HTR-8/SVneo (cell line): Measurements from ENCODE around the gene KATNIP.
A peak's percentile ranks its signal among the peaks of the same experiment; 100 is the strongest.

Source experiments
- DNase-seq: peaks from one replicate; pipeline ENCODE4 v3.0.0; 2011; ENCODE audit warnings: low spot score, mixed read lengths; ENCODE audit not compliant: insufficient read length
- FAIRE-seq: peaks from 2 replicates; lab custom pipeline; 2011; peaks lifted over from hg19 to GRCh38; lab: Jason Lieb, UNC

The KATNIP gene

DNA sequence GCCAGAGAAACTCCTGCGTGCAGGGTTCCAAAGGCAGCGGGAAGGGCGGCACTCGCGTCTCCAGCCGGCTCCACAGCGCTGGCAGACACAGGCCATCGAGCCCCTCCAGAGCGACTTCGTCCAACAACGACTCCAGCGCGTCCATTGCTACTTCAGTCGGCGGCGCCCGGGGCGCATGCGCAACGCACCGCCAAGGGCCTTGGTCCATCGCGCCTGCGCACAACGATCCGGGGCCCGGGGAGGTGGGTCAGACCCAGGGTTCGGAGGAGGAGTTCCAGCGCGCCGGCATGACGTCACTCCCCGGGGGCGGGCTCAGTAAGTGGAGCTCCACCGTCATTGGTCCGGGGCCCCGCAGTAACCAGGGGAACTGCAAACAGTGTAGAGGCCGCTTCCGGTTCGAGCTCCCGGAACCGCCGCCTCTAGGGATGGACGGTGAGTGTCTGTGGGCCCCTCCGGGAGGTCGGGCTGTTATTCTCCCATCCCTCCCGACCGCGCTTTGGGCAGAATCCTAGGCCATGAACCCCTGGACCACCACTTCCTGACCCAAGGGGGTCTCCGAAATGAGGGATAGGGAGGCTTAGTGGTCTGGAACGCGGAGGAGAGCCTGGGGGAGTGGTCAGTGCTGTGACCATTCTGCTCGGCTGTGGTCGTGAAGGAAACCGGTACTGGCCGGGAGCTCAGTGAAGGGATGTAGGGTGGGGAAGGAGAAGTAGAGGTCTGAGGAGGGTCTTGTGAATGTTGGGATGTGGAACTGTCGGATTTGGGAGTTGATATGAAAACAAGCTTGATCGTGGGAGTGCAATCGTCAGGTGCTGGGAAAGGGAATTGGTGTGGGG is at the start of gene KATNIP, which contains the start of gene GTF3C1:
TSS of gene KATNIP (plus strand) at position 399 of the 836 bp plus-strand sequence. CDS start at position 426, 27 bp downstream.
TSS of gene GTF3C1 (minus strand) at position 168 of the 836 bp plus-strand sequence. CDS start at position 145, 23 bp downstream.
- DNase-seq (peak; percentile 100), FAIRE-seq (no peak)

DNA sequence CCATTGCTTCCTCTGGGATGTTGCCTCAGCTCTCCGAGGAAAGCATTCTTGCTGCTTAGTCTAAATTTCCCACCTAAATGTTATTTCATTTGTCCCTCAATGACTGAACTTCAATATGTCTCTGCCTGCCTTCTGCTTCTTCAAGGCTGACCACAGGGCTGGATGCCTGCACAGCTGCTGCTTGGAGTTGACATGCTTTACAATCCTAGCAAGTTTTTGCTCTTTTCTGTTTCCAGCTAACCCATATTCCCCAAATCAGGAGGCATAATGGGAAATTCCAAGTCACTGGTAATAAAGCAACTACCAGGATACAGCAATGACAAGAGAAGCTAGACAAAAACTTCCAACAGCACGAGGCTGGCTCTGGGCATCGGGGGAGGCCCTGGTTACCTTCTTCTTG is 49.1 kb upstream of the KATNIP start:
- no peak for FAIRE-seq

GRCh38 chr16:27503662-27504061 is 46.3 kb upstream of the KATNIP start:
- DNase-seq (no peak), FAIRE-seq (no peak)

More for the DNA sequence above, 49.1 kb upstream of the KATNIP start:
- no peak for DNase-seq

DNA sequence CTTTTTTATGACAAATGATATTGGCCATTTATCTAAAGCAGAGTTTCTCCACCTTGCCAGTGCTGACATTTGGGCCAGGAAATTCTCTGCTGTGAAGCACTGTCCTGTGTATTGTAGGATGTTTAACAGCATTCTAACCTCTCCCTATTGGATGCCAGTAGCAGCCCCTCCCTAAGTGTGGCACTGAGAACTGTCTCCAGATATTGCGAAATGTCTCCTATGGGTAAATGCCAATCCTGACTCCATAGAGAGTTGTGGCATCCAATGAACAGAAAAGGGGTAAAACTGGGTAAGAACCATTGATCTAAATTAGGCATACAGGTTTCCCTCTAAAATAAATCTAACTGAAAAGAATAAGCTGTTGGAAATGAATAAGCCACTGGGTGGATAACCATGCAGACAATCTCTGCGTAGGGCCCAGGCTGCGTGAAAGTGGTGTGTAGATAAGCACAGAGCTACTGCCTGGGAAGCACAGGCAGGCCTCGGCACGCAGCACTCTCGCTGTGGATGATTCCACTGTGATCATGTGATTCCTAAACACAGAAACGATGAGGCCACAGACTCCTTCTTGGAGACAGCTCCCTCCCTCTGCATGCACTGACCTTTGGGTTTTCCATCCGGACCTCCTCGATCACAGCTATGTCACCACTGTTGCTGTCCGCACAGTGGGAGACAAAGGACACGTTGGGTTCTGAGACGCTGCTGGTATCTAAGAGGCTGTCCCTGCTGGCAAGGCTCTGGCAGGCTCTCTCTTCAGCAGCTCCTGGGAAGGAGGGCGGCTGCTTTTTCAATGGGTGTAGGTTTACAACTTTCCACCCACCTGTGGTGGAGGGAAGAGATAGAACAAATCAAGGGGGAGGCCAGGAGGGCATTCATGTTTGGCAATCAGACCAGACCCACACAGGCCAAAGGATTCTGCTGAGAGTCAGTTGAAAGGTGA is 44.4 kb upstream of the KATNIP start:
- DNase-seq (no peak), FAIRE-seq (no peak)

DNA sequence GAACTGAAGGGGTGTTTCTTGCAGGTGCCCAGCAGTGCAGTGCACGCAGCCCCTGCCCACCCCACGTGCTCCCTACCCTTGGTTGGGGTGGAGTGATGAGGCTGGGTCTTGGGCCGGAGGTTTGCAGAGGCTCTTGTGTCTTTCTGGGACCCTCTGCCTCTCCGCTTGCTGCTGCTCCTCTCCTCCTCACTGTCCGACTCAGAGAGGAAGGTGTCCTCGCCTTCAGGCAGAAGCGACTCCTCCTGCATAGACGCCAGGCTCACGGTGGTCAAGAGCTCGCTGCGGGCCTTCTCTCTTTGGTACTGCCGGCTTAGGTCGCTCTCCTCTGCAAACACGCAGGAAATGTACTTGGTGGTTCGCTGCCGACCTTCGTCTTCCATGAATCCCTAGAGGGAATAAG is 43.2 kb upstream of the KATNIP start:
- DNase-seq: no peak
- no peak for FAIRE-seq

- DNase-seq (no peak), FAIRE-seq (no peak)
Measured at GRCh38 chr16:27508476-27508875, 41.5 kb upstream of the KATNIP start.

- no peak for DNase-seq
- no peak for FAIRE-seq
Measured at GRCh38 chr16:27511657-27512448, 38.1 kb upstream of the KATNIP start.

- FAIRE-seq: no peak
- no peak for DNase-seq
Measured at GRCh38 chr16:27514806-27515205, 35.1 kb upstream of the KATNIP start.

DNA sequence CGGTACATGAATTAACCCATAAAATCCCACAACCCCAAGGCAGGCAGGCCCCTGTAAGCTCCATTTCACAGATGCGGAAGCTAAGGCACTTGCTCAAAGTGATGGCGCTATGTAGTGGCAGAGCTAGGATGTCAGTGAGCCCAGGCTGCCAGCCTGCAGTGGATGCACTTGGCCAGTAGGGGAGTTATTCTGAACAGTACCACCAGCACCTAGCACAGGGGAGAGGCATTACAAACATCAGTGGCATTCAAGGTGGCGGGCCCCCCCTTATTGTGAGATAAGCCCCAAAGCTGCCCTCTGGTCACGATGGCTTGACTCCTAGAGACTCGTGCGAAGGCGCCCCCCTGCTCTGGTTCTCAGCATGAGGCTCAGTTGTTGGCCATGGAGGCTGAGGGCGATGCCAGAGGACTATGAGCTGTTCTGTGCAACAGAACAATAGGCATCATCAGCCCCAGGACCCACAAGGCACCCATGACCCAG is 34.0 kb upstream of the KATNIP start:
- FAIRE-seq (peak; percentile 13), DNase-seq (peak; percentile 45)

DNA sequence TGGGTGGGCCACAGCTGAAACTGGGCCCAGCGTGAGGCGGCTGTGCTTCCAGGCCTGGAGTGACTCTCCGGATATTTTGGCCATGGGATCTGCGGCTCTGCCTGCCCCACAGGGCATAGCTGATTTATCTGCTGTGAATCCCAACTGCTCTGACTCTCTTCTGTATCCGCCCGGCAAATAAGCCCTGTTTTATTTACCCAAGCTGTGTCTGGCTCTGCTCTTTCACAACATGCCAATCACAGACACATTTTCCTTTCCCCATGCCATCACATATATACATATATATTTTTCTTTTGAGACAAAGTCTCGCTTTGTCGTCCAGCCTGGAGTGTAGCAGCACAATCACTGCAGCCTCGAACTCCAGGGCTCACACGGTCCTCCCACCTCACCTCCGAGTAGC is 33.6 kb upstream of the KATNIP start:
- DNase-seq (no peak), FAIRE-seq (no peak)

DNA sequence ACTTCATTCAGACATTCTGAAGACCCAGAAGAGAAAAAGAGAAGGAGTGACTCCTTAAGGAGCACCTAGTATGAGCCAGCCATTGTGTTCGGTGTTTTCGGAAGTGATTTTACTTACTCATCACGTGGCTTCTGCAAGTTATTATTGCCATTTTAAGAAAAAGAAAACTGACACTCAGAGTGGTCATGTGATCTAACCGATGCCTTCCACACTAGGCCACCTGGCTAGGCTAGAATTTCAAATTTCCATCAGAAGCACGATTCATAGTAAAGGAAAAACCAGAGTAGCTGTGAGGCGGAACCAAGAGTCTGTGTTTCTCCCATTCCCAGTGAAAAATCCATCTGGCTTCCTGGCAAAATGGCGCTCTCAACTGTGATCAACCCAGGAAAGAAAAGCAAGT is 32.3 kb upstream of the KATNIP start:
- DNase-seq (no peak), FAIRE-seq (no peak)

DNA sequence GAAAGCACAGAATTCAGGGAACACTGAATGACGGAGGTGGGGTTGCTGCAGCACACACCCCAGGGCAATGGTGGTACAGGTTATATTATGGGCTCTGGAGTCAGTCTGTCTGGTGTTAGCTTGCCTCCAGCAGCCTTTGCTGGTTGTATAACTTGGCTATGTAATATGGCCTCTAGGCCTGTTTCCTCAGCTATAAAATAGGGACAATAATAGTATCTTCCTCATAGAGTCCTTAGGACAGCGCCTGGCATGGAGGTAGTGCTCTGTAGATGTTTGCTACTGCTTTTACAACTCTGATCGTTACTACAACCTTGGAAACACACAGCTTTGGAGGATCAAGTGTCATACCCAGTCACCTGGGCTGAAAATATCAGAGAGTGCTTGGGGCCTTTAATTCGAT is 31.7 kb upstream of the KATNIP start:
- no peak for DNase-seq
- no peak for FAIRE-seq

GRCh38 chr16:27520982-27521673 is 28.8 kb upstream of the KATNIP start:
- FAIRE-seq (no peak), DNase-seq (no peak)

DNA sequence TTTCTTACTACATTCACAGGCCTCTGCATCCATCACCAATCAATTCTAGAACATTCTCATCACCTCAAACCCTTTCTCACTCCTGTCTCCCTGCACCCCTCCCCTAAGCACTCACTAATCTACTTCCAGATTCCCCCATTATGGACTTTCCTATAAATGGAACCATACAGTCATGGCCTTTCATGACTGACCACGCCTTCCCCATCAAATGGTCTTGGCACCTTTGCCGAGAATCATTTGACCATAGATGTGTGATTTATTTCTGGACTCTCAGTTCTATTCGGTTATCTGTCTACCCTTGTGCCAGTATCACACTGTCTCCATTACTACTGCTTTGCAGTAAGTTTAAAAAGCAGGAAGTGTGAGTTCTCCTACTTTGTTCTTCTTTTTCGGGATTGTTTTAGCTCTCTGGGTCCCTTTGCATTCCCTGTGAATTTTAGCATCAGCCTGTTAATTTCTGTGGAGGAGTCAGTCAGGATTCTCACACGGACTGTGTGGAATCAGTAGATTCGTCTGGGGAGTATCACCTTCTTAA is 27.7 kb upstream of the KATNIP start:
- FAIRE-seq: no peak
- no peak for DNase-seq

DNA sequence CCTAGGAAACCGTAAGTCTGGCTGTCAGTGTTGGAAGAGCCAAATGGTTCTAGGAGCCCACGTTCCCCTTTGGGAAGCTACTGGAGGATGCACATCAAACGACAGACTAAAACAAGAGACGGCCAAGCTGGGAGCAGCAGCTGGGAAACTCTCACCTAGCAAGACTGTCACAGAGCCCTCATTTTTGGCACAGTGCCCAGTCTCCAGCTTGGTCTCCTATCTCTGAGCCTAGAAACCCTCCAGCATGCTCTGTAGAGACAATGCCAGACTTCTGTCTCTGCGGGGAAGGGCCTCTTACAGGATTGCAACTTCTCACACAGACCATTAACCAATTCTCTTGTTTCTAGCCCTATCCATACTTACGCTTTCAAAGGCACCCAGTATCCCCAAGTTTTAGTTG is 23.8 kb upstream of the KATNIP start:
- no peak for DNase-seq
- no peak for FAIRE-seq

DNA sequence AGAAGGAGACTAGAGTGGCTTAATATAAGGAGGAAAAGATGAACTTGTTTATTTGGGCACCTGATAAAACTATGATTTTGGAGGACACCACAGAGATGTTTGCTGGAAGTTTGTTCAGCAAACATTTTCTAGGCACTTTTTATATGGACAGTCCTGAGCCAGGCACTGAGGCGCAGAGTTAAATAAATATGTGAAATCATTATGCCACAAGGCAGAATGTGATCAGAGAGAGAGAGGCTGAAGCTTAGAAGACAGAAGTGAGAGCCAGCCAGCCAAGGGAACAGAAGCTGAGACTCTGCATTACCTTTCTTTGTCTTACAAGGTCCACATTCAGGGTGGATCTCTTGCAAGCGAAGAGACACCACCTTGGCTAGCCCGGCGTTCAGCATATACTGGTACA is 21.6 kb upstream of the KATNIP start:
- FAIRE-seq (no peak), DNase-seq (no peak)

DNA sequence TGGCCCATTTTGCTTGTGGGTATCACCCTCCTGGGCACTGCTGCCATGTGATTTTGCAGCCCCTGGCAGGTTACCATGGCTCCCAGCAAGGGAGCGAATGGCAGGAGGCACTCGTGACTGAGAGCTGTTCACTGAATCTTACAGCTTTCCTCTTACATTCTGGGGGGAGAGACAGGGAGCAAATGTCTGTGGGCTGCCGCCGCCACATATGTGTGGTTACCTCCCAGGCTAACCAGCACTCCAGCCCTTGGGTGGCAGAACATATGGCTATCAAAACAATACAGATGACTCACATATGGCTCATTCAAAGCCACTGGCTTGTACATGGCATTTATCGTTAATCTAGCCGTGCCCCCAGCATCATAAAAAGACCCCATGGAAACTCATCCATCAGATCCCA is 20.0 kb upstream of the KATNIP start:
- DNase-seq (no peak), FAIRE-seq (no peak)

- DNase-seq (no peak), FAIRE-seq (no peak)
Measured at GRCh38 chr16:27531186-27531585, 18.8 kb upstream of the KATNIP start.
